Fibroblast of gingiva (primary cell): ENCODE results near the gene CD63.

Source experiments
- DNase-seq: peaks from one replicate; pipeline ENCODE4 v3.0.0-alpha.2; 2011; ENCODE audit warnings: low read depth

The CD63 gene

GRCh38 chr12:55739025-55739378 is 10.2 kb upstream of the CD63 start:
- no peak for DNase-seq

- DNase-seq, result peak; percentile 85
Observed at GRCh38 chr12:55738123-55739024, 9.6 kb upstream of the CD63 start.

GRCh38 chr12:55737581-55738122 is 8.8 kb upstream of the CD63 start:
- no peak for DNase-seq

DNA sequence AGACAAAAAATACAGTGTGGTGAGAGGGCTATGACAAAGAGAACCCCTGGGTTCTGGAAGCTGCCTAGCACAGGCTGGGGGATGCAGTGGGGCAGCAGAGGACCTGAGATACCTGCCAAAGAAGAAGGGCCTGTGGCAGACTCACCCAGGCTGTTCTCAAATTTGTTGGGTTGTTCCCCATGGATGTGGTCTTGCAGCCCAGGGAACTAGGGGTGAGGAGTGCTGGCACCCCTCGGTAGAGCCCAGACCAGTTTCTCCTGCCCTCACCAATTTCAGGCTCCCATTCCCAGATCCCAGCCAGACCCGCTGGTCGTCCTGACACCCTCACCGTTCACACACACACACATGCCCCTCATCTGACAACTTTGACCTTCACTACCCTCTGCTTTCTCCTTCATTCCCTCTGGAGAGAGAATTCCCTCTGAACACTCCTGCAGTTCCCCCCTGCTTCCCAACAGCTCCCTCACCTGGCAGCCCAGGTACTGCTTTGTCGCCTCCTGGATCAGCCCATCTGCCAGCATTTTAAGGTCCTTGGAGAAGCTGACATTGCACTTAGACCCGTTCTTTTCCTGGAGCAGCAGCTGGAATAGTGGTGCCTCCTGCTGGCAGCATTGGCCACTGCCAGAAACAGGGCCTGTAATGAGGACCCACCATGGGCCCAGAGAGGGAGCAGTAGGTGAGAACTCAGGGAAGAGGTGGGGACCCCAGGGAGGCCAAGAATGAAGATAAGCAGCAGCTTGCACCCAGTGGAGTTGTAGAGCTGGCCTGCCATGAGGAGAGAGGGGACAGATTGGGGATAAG is 8.2 kb upstream of the CD63 start:
- peak; percentile 65 for DNase-seq

DNA sequence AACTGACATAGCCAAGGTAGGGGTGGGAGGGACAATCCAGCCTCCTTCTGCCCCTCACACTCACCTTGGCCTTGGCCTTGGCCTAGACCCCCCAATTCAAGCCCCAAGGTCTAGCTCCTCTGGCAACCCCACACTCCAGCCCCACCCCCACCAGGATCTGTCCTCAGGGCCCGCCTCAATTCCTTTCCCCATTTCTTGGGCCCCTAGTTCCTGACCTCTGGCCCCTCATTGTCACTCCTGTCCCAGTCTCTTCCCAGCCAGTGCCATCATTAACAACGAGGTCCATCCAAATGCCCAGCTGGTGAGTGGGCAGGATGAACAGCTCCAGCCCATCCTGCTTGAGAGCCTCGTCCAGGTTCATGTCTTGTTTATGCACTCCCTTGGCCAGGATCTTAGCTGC is 7.3 kb upstream of the CD63 start:
- DNase-seq, result no peak

- DNase-seq, result no peak
Observed at GRCh38 chr12:55734595-55734994, 5.8 kb upstream of the CD63 start.

GRCh38 chr12:55733858-55734257 is 5.0 kb upstream of the CD63 start:
- DNase-seq, result peak; percentile 2

DNA sequence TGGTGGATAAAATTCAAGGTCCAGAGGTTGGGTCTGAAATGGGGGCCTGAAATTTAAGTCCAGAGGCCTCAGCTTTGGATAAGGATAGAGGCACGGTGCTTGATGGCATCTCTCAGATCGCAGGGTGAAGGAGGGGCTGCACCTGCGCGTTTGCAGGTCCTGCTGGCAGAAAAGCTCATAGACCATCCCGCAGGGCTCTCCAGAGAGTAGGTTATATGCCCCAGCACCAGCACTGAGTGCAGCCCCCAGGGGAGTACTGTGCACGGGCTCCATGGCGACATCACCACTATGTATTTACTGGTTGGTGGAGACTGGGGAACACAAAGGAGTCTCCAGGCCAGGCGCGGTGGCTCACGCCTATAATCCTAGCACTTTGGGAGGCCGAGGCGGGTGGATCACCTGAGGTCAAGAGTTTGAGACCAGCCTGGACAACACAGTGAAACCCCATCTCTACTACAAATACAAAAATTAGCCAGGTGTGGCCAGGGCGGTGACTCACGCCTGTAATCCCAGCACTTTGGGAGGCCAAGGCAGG is 4.3 kb upstream of the CD63 start:
- no peak for DNase-seq

- no peak for DNase-seq
Observed at GRCh38 chr12:55732288-55732687, 3.5 kb upstream of the CD63 start.

- DNase-seq, result peak; percentile 52
Observed at GRCh38 chr12:55729819-55730818, 1.3 kb upstream of the CD63 start.

DNA sequence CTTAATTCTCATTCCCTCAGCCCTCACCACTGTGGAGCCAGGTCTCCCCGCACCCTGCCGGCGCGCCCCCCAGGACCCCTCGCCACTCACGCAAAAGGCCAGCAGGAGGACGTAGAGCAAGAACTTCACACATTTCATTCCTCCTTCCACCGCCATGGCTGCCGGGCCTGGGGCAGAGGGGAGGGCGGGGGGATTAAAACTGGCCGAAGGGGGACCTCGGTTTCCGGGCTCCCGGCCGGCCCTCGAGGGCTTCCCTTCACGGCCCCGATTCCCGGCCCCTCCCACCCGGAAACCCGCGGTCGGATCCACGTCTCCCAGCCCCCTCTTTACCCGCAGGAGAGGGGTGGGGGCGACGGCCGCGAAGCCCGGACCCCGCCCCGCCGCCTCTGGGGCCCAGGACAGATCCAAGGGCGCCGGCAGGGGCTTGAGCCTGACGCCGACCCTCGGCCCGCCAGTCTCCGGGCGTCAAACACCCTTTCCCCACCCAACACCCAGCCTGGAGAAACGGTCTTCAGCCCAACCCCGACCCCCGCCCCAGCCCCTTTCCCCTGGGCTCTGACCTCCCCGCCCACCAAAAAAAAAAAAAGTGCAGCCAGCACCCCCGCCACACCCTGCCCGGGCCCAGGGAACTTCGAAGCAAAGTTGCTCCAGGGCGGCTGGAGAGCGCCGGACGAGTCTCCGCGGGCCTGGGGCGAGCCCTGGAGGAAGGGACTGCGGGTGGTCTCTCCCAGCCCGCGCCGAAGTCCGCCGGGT is 447 bp downstream of the CD63 start:
- peak; percentile 66 for DNase-seq

GRCh38 chr12:55727643-55728185 is 1.1 kb downstream of the CD63 start:
- DNase-seq, result peak; percentile 65

GRCh38 chr12:55726971-55727370 is 1.8 kb downstream of the CD63 start:
- DNase-seq, result no peak

DNA sequence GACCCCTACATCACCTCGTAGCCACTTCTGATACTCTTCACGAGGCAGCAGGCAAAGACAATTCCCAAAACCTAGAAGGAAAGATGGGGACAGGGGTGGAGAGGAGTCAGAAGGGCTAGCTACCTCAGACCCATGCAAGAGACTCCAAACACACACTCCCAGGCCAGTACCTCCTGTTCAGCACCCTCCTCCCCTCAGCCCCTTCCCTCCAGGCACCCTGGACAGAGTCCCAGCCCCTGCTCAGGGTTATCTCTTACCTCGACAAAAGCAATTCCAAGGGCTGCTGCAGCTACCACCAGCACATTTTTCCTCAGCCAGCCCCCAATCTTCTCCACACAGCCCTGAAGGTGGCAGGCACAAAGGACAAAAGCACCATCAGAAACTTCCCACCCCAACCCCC is 3.3 kb downstream of the CD63 start:
- DNase-seq, result no peak

- no peak for DNase-seq
Observed at GRCh38 chr12:55724940-55725309, 3.9 kb downstream of the CD63 start.

- DNase-seq, result peak; percentile 77
Observed at GRCh38 chr12:55724226-55724939, 4.4 kb downstream of the CD63 start.

DNA sequence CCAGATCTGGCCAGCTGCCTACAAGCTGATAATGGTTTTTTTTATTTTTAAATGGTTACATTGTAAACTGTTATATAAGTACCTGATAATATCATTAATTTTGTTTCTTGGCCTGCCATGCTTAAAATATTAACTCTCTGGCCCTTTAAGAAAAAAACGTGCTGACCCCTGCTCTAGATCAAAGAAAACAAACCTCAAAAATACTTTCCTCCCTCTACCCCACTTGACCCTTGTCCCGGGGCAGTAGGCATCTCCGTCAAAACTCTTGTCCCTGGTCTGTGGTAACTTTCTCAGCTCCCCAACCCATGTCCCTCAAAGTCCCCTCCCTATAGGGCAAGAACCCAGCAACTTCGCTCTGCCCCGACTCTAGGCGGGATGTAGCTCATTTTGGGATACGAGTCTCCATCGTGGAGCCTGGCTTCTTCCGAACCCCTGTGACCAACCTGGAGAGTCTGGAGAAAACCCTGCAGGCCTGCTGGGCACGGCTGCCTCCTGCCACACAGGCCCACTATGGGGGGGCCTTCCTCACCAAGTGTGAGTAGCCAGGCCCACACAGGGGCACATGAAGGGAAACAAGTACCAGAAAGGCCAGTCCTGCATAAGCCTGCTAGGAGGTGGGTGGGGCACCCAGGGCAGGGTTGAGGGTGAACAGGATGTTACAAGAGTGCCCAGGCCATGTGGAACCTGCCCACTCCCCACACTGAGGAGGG is 5.1 kb downstream of the CD63 start:
- DNase-seq, result peak; percentile 43

- no peak for DNase-seq
Observed at GRCh38 chr12:55722948-55723347, 5.9 kb downstream of the CD63 start.

DNA sequence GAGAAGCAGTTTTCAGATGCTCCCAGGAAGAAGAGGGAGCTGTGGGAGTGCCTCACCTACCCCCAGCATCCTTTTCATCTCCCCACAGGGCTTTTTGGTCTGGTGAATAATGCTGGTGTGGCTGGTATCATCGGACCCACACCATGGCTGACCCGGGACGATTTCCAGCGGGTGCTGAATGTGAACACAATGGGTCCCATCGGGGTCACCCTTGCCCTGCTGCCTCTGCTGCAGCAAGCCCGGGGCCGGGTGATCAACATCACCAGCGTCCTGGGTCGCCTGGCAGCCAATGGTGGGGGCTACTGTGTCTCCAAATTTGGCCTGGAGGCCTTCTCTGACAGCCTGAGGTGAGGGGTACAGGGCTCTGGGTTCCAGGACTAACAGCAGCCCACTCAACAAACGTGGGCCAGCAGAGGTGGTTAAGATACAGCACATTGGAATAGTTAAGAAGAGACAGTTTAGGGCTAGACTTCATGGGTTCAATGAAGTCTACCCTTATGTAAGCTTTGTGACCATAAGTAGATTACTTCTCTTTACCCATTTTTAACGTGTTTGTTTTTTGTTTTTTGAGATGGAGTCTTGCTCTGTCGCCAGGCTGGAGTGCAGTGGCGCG is 7.1 kb downstream of the CD63 start:
- DNase-seq, result no peak
